Vagina (tissue), 2 donors: ENCODE results near the gene IMPA2. TPM values are rescaled to one million over a fixed set of nuclear protein-coding genes. Genes with fewer than 3 reads are reported as not detected.

Experiments used
- DNase-seq, 2 donors: peaks; one replicate each; pipeline ENCODE4 v3.0.0-alpha.2; 2017; ENCODE audit errors: extremely low spot score in 2 of 2
- H3K27ac ChIP-seq: fragments of 200-600 bp; sonication (generic); one replicate; pipeline ENCODE4 v1.5.1; 2019
- H3K27me3 ChIP-seq: fragments of 200-600 bp; sonication (generic); one replicate; pipeline ENCODE4 v1.5.1; 2019
- H3K36me3 ChIP-seq, 2 donors: fragments of 200-600 bp; sonication (generic); one replicate each; pipeline ENCODE4 v1.5.1; 2017 to 2019
- H3K4me1 ChIP-seq: fragments of 200-600 bp; sonication (generic); one replicate; pipeline ENCODE4 v1.5.1; 2019
- H3K4me3 ChIP-seq, 2 donors: fragments of 200-600 bp; sonication (generic); 1 replicate in 1 of 2; 2 replicates in 1 of 2; pipeline ENCODE4 v1.5.1; 2016 to 2019
- H3K9me3 ChIP-seq: fragments of 200-600 bp; sonication (generic); one replicate; pipeline ENCODE4 v1.5.1; 2019
- POLR2A ChIP-seq, 2 donors: fragments of 450-650 bp; IDR thresholded peaks; one replicate each; pipeline ENCODE4 v1.6.1; 2017; ENCODE audit warnings: antibody characterized with exemption in 2 of 2, mild to moderate bottlenecking in 2 of 2, moderate library complexity in 2 of 2
- POLR2AphosphoS5 ChIP-seq, 2 donors: sonication (generic); formaldehyde crosslinking; IDR thresholded peaks; one replicate each; pipeline ENCODE4 v1.9.0; 2017; ENCODE audit warnings: antibody characterized with exemption in 2 of 2, mild to moderate bottlenecking in 2 of 2, low read depth in 1 of 2; ENCODE audit not compliant: insufficient read depth in 1 of 2
- intact Hi-C: fragments of 100-400 bp; cut with DNase I; formaldehyde crosslinking; loops from one replicate; pipeline ENCODE4 v1.15.1; 2023
- total RNA-seq: library from RNA; depleted of rRNA; stranded (reverse); fragments of >200 nt; gene quantifications from one replicate; pipeline ENCODE4 v1.2.3, GENCODE V29; 2016
- TF ChIP-seq, protein P1 (sequence below), 3 experiments: fragments of 450-650 bp in 2 of 3; fragments of 200-600 bp in 1 of 3; sonication (generic) in 1 of 3; IDR thresholded peaks; one replicate each; pipeline ENCODE4 v1.5.1; 2017 to 2019; ENCODE audit warnings: antibody characterized with exemption in 3 of 3, mild to moderate bottlenecking in 2 of 3, moderate library complexity in 2 of 3

Gene IMPA2
- 128 TPM for total RNA-seq

DNA sequence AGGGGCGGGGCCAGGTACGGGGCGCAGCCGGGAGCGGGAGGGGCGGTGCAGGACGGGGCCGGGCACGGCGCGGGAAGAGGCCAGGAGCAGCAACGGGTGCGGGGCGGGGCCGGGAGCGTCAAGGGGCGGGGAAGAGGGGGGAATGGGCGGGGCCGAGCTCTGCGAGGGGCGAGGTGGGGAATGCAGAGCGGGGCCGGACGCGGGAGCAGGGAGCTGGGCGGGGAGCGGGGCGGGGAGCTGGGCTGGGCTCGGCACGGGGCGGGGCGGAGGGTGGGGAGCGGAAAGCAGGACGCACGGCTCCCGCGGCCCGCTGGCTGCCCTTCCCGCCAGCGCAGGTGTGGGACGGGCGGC is at the start of gene IMPA2:
TSS of gene IMPA2 (plus strand) at position 316 of the 351 bp plus-strand sequence. CDS start 163 bp downstream, outside the sequence.
- intact Hi-C loops, result loop anchor here (2.0 to 5.0 kb wide), 2 partner anchors 34 to 72 kb away; partner anchors contain the start of gene MPPE1
- TF ChIP-seq POLR2A (IDR thresholded peaks at IDR 0.05) (no peak), POLR2AphosphoS5 (IDR thresholded peaks at IDR 0.05; ENCODE audit: insufficient read depth in 1 of 2, low read depth in 1 of 2) (no peak)
- TF ChIP-seq, protein P1, sequence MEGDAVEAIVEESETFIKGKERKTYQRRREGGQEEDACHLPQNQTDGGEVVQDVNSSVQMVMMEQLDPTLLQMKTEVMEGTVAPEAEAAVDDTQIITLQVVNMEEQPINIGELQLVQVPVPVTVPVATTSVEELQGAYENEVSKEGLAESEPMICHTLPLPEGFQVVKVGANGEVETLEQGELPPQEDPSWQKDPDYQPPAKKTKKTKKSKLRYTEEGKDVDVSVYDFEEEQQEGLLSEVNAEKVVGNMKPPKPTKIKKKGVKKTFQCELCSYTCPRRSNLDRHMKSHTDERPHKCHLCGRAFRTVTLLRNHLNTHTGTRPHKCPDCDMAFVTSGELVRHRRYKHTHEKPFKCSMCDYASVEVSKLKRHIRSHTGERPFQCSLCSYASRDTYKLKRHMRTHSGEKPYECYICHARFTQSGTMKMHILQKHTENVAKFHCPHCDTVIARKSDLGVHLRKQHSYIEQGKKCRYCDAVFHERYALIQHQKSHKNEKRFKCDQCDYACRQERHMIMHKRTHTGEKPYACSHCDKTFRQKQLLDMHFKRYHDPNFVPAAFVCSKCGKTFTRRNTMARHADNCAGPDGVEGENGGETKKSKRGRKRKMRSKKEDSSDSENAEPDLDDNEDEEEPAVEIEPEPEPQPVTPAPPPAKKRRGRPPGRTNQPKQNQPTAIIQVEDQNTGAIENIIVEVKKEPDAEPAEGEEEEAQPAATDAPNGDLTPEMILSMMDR (IDR thresholded peaks at IDR 0.05), result no peak

DNA sequence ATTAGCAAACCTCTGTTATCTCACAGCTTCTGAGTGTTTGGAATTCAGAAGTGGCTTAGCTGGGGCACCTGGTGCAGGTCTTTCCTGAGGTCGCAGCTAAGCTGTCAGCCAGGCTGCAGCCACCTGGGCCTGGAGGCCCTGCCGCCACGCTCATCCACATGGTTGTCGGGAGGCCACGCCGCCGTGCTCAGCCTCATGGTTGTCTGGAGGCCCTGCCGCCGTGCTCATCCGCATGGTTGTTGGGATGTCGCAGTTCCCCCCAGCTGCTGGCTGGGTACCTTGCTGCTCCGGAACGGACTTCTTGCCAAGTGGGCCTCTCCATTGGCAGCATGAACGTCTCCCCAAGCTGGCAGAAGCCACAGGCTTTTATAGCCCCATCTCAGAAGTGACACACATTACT is 48.9 kb upstream of the IMPA2 start:
- Histone ChIP-seq H3K36me3 (no peaks in the 10 kb centered on the region), H3K4me3 (no peak overlapping the region), H3K9me3 (no peaks in the 10 kb centered on the region), H3K27ac (no peak overlapping the region), H3K27me3 (no peaks in the 10 kb centered on the region), H3K4me1 (no peaks in the 10 kb centered on the region)
- TF ChIP-seq POLR2A (IDR thresholded peaks at IDR 0.05), result no peak
- TF ChIP-seq, protein P1 (IDR thresholded peaks at IDR 0.05), result no peak
- TF ChIP-seq POLR2AphosphoS5 (IDR thresholded peaks at IDR 0.05; ENCODE audit: insufficient read depth in 1 of 2, low read depth in 1 of 2), result no peak
- no peak for DNase-seq
- intact Hi-C loops, result no loop called here

More for the DNA sequence above, at the start of gene IMPA2:
- no peak for DNase-seq
- Histone ChIP-seq H3K4me3 (peak within 1 kb of the TSS; percentile 91), H3K36me3 (no peaks in the 10 kb centered on the region), H3K4me1 (peaks cover 36% of the 10 kb centered on the region), H3K9me3 (no peaks in the 10 kb centered on the region), H3K27ac (peak within 1 kb of the TSS; percentile 97), H3K27me3 (no peaks in the 10 kb centered on the region)

DNA sequence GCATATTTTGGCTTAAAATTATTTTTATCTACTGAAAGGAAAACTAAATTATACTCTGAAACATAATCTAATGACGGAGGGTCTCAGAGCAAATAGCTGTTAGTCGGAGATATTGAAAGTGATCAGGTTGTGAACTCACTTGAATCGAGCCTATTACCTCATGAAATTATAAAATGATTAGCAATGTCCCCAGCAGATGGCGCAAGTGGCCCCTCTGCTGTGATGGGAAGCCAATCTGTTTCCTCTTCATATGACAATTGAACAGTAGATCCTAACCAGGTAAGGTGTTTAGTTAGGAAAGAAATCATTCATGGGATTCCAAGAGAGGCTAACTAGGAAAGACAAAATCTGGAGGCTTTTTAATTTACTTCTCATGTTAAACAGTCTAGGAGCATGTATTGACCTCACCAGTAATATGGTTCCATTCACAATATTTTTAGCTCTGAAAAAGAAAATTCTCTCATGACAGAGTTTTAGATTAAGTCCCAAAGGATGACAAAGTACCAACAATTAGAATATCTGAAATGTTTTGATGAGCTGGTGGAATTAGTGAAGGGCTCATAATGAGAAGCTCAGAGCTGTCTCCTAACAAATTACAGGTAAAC is 43.3 kb upstream of the IMPA2 start:
- Histone ChIP-seq H3K27me3 (no peaks in the 10 kb centered on the region), H3K27ac (no peak overlapping the region), H3K9me3 (no peaks in the 10 kb centered on the region), H3K4me1 (no peaks in the 10 kb centered on the region), H3K36me3 (no peaks in the 10 kb centered on the region), H3K4me3 (no peak overlapping the region)
- DNase-seq, result no peak
- intact Hi-C loops, result loop anchor here (5.0 kb wide), 2 partner anchors 59 to 99 kb away; no protein-coding TSS in a partner anchor
- TF ChIP-seq POLR2AphosphoS5 (IDR thresholded peaks at IDR 0.05; ENCODE audit: insufficient read depth in 1 of 2, low read depth in 1 of 2) (peak in 1 of 2 donors; percentile 71), POLR2A (IDR thresholded peaks at IDR 0.05) (no peak)
- TF ChIP-seq, protein P1 (IDR thresholded peaks at IDR 0.05), result peak; percentile 50 to 87 (median 71)

DNA sequence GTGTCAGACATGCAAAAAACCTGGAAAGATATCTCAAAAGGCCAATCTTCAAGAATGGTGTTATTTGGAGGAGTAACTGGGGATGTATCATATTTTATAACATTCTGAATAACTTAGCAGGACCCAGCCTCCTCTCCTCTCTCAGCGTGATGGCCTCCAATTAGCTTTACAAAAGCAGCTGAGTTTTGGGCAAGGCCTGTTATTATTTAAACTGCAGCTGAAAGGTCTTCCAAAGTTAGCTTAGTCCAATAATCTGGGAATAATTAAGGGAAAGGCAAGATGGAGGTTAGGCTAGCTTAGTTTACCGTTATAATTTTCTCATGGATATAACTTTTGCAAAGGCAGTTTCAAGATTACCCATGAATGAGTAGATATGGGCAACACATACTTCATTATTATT is 40.4 kb upstream of the IMPA2 start:
- no peaks in the 10 kb centered on the region for H3K9me3 ChIP-seq
- no peak overlapping the region for H3K27ac ChIP-seq
- H3K4me1 ChIP-seq, result peaks cover 3% of the 10 kb centered on the region
- intact Hi-C loops, result no loop called here
- no peak for DNase-seq
- TF ChIP-seq POLR2AphosphoS5 (IDR thresholded peaks at IDR 0.05; ENCODE audit: insufficient read depth in 1 of 2, low read depth in 1 of 2), result no peak
- TF ChIP-seq POLR2A (IDR thresholded peaks at IDR 0.05), result no peak
- TF ChIP-seq, protein P1 (IDR thresholded peaks at IDR 0.05), result no peak
- no peaks in the 10 kb centered on the region for H3K27me3 ChIP-seq
- H3K36me3 ChIP-seq, result no peaks in the 10 kb centered on the region
- H3K4me3 ChIP-seq, result no peak overlapping the region

DNA sequence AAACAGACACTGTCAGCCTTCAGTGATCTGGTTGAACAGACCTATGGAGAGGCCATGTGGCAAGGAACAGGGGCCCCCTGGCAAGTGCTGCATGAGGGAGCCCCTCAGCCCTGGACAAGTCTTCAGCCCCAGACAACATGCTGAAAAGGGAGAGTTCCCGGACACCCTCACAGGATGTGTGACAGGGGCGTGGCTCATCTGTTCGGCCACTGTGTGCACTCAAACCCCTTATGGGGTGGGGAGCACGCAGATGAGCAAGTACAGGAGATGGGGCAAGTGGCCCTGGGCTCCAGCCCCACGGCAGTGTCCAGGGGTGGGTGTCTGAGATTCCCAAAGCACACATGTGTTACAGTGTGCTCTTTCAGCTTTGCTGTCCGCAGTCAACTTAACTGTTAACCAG is 37.8 kb upstream of the IMPA2 start:
- peaks cover 24% of the 10 kb centered on the region for H3K4me1 ChIP-seq
- H3K27ac ChIP-seq, result no peak overlapping the region
- H3K4me3 ChIP-seq, result no peak overlapping the region
- no peaks in the 10 kb centered on the region for H3K36me3 ChIP-seq
- TF ChIP-seq POLR2AphosphoS5 (IDR thresholded peaks at IDR 0.05; ENCODE audit: insufficient read depth in 1 of 2, low read depth in 1 of 2) (no peak), POLR2A (IDR thresholded peaks at IDR 0.05) (no peak)
- H3K27me3 ChIP-seq, result no peaks in the 10 kb centered on the region
- no peaks in the 10 kb centered on the region for H3K9me3 ChIP-seq
- intact Hi-C loops, result no loop called here
- DNase-seq, result no peak
